A549 (cell line): ENCODE measurements around the gene VARS2. TPM values are rescaled to one million over a fixed set of nuclear protein-coding genes. Genes with fewer than 3 reads are reported as not detected.

Experiments used
- ATAC-seq, 2 experiments: fragments of 200-7000 bp in 1 of 2; fragments of >200 bp in 1 of 2; cut with Nextera tagmentation in 1 of 2; cut with Tn5 transposase in 1 of 2; 3 replicates each; pipeline versions ENCODE4 v1.8.0 to v1.9.1; 2018 to 2020; ENCODE audit warnings: mild to moderate bottlenecking in 1 of 2, moderate library complexity in 1 of 2
- CTCF ChIA-PET: fragments of 300-600 bp; sonication (Branson Sonifier 250); formaldehyde crosslinking; extraction: SDS; loops from one replicate; lab custom pipeline; 2021; ENCODE audit warnings: antibody characterized with exemption, inconsistent platforms; lab: Yijun Ruan, JAX
- POLR2A ChIA-PET: fragments of 350-600 bp; formaldehyde crosslinking; extraction: SDS; loops from one replicate; lab custom pipeline; 2021; ENCODE audit warnings: antibody characterized with exemption, inconsistent platforms; lab: Yijun Ruan, JAX
- DNase-seq, 2 experiments: peaks; one replicate each; pipeline versions ENCODE4 v3.0.0 to v3.0.0-alpha.2; 2011 to 2016; ENCODE audit warnings: low read depth in 1 of 2, low spot score in 1 of 2
- FAIRE-seq: peaks from 2 replicates; lab custom pipeline; 2011; peaks lifted over from hg19 to GRCh38; lab: Jason Lieb, UNC
- H3K27ac ChIP-seq, 2 experiments: fragments of >200 bp; sonication (Bioruptor Twin); formaldehyde crosslinking; 3 replicates each; pipeline ENCODE4 v1.5.1; 2016 to 2017
- H3K4me1 ChIP-seq: fragments of >200 bp; sonication (Bioruptor Twin); formaldehyde crosslinking; 3 replicates; pipeline ENCODE4 v1.6.1; 2016
- H3K4me2 ChIP-seq: fragments of >200 bp; sonication (Bioruptor Twin); formaldehyde crosslinking; 3 replicates; pipeline ENCODE4 v1.6.1; 2016
- H3K4me3 ChIP-seq: fragments of >200 bp; sonication (Bioruptor Twin); formaldehyde crosslinking; 3 replicates; pipeline ENCODE4 v1.5.1; 2016
- H3K9me3 ChIP-seq: fragments of >200 bp; sonication (Bioruptor Twin); formaldehyde crosslinking; 3 replicates; pipeline ENCODE4 v1.6.1; 2016
- GATA3 ChIP-seq: IDR thresholded peaks from 2 replicates; pipeline ENCODE4 v1.6.1; 2012; ENCODE audit warnings: borderline replicate concordance
- HDAC2 ChIP-seq: fragments of 200-600 bp; sonication (generic); IDR thresholded peaks from 2 replicates; pipeline ENCODE4 v1.6.1; 2016
- HEYL ChIP-seq: fragments of 250-450 bp; sonication (Bioruptor Pico); IDR thresholded peaks from 2 replicates; pipeline ENCODE4 v1.8.0; 2021; ENCODE audit warnings: mild to moderate bottlenecking, moderate library complexity
- HOXA7 ChIP-seq: fragments of 250-450 bp; sonication (Bioruptor Pico); IDR thresholded peaks from 2 replicates; pipeline ENCODE4 v1.5.0; 2020; ENCODE audit warnings: mild to moderate bottlenecking, moderate library complexity
- WGBS: methylation state at CpG from one replicate; pipeline ENCODE4 v1.1.6; 2017; ENCODE audit errors: missing lambda C conversion rate; 5-methylcytosine and 5-hydroxymethylcytosine counted together
- polyA plus RNA-seq, 4 experiments: library from polyadenylated mRNA; depleted of rRNA in 3 of 4; stranded (reverse); fragments of >200 nt; fragmentation: RNase III in 1 of 4; extraction: RNeasy Plus Mini Kit Qiagen cat#74134 plus additional on column Dnase treatment in 1 of 4; gene quantifications; 2 replicates in 3 of 4; 3 replicates in 1 of 4; pipeline ENCODE4 v1.2.3, GENCODE V29; 2011 to 2017
- small RNA-seq, 6 experiments: library from RNA; depleted of rRNA; stranded (forward); fragments of <200 nt; gene quantifications; one replicate each; pipeline ENCODE3, GENCODE V24; 2012
- TF ChIP-seq, protein P1 (sequence below): fragments of 250-450 bp; sonication (Bioruptor Pico); IDR thresholded peaks from 2 replicates; pipeline ENCODE4 v1.5.0; 2020; ENCODE audit warnings: low read depth, mild to moderate bottlenecking, moderate library complexity

Gene VARS2
- polyA plus RNA-seq, 2 of the 4 experiments (the other 2 are of a cell fraction) = 15.0 to 15.5 TPM

DNA sequence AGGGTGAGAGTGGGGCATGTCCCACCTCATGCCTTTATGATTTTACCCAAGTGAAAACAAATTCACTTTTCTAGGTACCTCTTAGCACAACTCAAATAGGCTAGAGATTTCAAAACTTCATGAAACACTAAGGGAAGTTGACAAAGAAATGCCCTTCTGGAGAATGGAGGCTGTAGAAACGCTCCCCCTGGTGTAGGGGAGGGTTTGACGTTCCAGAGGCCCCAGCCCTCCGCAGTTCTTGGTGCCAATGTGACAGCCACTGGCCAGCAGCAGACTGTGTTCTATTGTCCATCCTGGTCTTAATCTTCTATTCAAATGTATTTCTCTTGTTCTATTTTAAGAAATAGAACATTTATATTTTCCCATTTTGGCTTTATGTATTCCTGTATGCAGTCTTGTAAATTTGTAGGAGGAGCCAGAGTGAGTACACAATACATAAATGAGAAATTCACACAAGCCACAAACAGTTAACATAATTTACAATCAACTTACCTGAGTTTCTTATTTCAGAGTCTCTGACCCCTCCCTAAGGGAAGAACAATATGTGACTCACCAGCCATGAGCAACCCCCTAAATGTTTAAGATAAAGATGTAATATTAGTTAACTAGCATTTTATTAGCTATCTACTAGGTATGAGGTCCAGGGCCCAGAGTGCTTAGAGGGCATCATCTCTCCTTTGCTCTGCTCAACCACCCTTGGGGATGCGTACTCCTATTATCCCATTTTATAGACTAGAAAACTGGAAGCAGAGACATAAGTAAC lies 60.6 kb downstream of the VARS2 start:
- WGBS = 53% methylated on average over 4 of the region's 4 CpGs
- Histone ChIP-seq H3K4me2 (no peak overlapping the region), H3K4me3 (no peak overlapping the region), H3K4me1 (no peaks in the 10 kb centered on the region), H3K27ac (no peak overlapping the region), H3K9me3 (no peaks in the 10 kb centered on the region)
- no peak for ATAC-seq
- CTCF ChIA-PET = interaction anchor here (0.6 to 1.5 kb wide), 2 partner anchors 8 to 27 kb away, joined by 3 read pairs; no protein-coding TSS in a partner anchor
- FAIRE-seq = no peak
- POLR2A ChIA-PET = no interaction called here
- no peak for DNase-seq
- TF ChIP-seq HDAC2 (no peak), GATA3 (no peak), HEYL (CRISPR knock-in tag) (no peak), HOXA7 (CRISPR knock-in tag) (no peak)
- TF ChIP-seq, protein P1, sequence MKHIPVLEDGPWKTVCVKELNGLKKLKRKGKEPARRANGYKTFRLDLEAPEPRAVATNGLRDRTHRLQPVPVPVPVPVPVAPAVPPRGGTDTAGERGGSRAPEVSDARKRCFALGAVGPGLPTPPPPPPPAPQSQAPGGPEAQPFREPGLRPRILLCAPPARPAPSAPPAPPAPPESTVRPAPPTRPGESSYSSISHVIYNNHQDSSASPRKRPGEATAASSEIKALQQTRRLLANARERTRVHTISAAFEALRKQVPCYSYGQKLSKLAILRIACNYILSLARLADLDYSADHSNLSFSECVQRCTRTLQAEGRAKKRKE = no peak
- TF ChIP-seq, all 56 proteins: peak for 0

Small RNA genes lying within 50 kb of the gene (small RNA-seq; reads per million reads assigned to genes)
- 0 reads per million in 6 experiments for gene RF00019

Other genes starting within 250 kb of the VARS2 start
- 31.3 and 31.6 TPM in 2 replicates for gene DHX16, start 241.2 kb upstream of the VARS2 start, polyA plus RNA-seq (2011; rRNA removed)
- 27.7 to 31.6 TPM (median 30.3 TPM) in 3 replicates for gene DHX16, start 241.2 kb upstream of the VARS2 start, polyA plus RNA-seq (2017; fragmentation: RNase III; extraction: RNeasy Plus Mini Kit Qiagen cat#74134 plus additional on column Dnase treatment)
- 20.6 and 25.4 TPM in 2 replicates for gene PPP1R18, start 227.6 kb upstream of the VARS2 start, polyA plus RNA-seq (2011; rRNA removed)
- 16.2 to 17.7 TPM (median 17.1 TPM) in 3 replicates for gene PPP1R18, start 227.6 kb upstream of the VARS2 start, polyA plus RNA-seq (2017; fragmentation: RNase III; extraction: RNeasy Plus Mini Kit Qiagen cat#74134 plus additional on column Dnase treatment)
- 11.3 and 12.4 TPM in 2 replicates for gene NRM, start 223.3 kb upstream of the VARS2 start, polyA plus RNA-seq (2011; rRNA removed)
- 13.0 to 14.5 TPM (median 13.0 TPM) in 3 replicates for gene NRM, start 223.3 kb upstream of the VARS2 start, polyA plus RNA-seq (2017; fragmentation: RNase III; extraction: RNeasy Plus Mini Kit Qiagen cat#74134 plus additional on column Dnase treatment)
- 8.2 and 13.3 TPM in 2 replicates for gene MDC1, start 197.0 kb upstream of the VARS2 start, polyA plus RNA-seq (2011; rRNA removed)
- 14.9 to 21.4 TPM (median 16.5 TPM) in 3 replicates for gene MDC1, start 197.0 kb upstream of the VARS2 start, polyA plus RNA-seq (2017; fragmentation: RNase III; extraction: RNeasy Plus Mini Kit Qiagen cat#74134 plus additional on column Dnase treatment)
- gene TUBB, start 193.9 kb upstream of the VARS2 start, polyA plus RNA-seq (2011; rRNA removed) = 691 and 782 TPM in 2 replicates
- 1,022 to 1,121 TPM (median 1,044 TPM) in 3 replicates for gene TUBB, start 193.9 kb upstream of the VARS2 start, polyA plus RNA-seq (2017; fragmentation: RNase III; extraction: RNeasy Plus Mini Kit Qiagen cat#74134 plus additional on column Dnase treatment)
- gene FLOT1, start 171.6 kb upstream of the VARS2 start, polyA plus RNA-seq (2011; rRNA removed) = 135 and 136 TPM in 2 replicates
- 89.7 to 99.2 TPM (median 89.9 TPM) in 3 replicates for gene FLOT1, start 171.6 kb upstream of the VARS2 start, polyA plus RNA-seq (2017; fragmentation: RNase III; extraction: RNeasy Plus Mini Kit Qiagen cat#74134 plus additional on column Dnase treatment)
- gene IER3, start 169.7 kb upstream of the VARS2 start, polyA plus RNA-seq (2011; rRNA removed) = 116 and 202 TPM in 2 replicates
- 89.1 to 108 TPM (median 104 TPM) in 3 replicates for gene IER3, start 169.7 kb upstream of the VARS2 start, polyA plus RNA-seq (2017; fragmentation: RNase III; extraction: RNeasy Plus Mini Kit Qiagen cat#74134 plus additional on column Dnase treatment)
- gene DDR1, start 29.7 kb upstream of the VARS2 start, polyA plus RNA-seq (2011; rRNA removed) = 19.8 and 25.8 TPM in 2 replicates
- 31.9 to 44.2 TPM (median 43.5 TPM) in 3 replicates for gene DDR1, start 29.7 kb upstream of the VARS2 start, polyA plus RNA-seq (2017; fragmentation: RNase III; extraction: RNeasy Plus Mini Kit Qiagen cat#74134 plus additional on column Dnase treatment)
- 19.7 and 24.8 TPM in 2 replicates for gene GTF2H4, start 6.0 kb upstream of the VARS2 start, polyA plus RNA-seq (2011; rRNA removed)
- gene GTF2H4, start 6.0 kb upstream of the VARS2 start, polyA plus RNA-seq (2017; fragmentation: RNase III; extraction: RNeasy Plus Mini Kit Qiagen cat#74134 plus additional on column Dnase treatment) = 24.1 to 28.6 TPM (median 24.9 TPM) in 3 replicates
- gene SFTA2, start 17.9 kb downstream of the VARS2 start, polyA plus RNA-seq (2011; rRNA removed) = not detected in 2 replicates
- not detected in 3 replicates for gene SFTA2, start 17.9 kb downstream of the VARS2 start, polyA plus RNA-seq (2017; fragmentation: RNase III; extraction: RNeasy Plus Mini Kit Qiagen cat#74134 plus additional on column Dnase treatment)
- gene MUCL3, start 26.7 kb downstream of the VARS2 start, polyA plus RNA-seq (2011; rRNA removed) = 0.01 and 0.07 TPM in 2 replicates
- gene MUCL3, start 26.7 kb downstream of the VARS2 start, polyA plus RNA-seq (2017; fragmentation: RNase III; extraction: RNeasy Plus Mini Kit Qiagen cat#74134 plus additional on column Dnase treatment) = 0.03 to 0.08 TPM (median 0.04 TPM) in 3 replicates
- gene MUC21, start 69.5 kb downstream of the VARS2 start, polyA plus RNA-seq (2011; rRNA removed) = not detected in 2 replicates
- gene MUC21, start 69.5 kb downstream of the VARS2 start, polyA plus RNA-seq (2017; fragmentation: RNase III; extraction: RNeasy Plus Mini Kit Qiagen cat#74134 plus additional on column Dnase treatment) = not detected in 3 replicates
- not detected in 2 replicates for gene MUC22, start 96.2 kb downstream of the VARS2 start, polyA plus RNA-seq (2011; rRNA removed)
- gene MUC22, start 96.2 kb downstream of the VARS2 start, polyA plus RNA-seq (2017; fragmentation: RNase III; extraction: RNeasy Plus Mini Kit Qiagen cat#74134 plus additional on column Dnase treatment) = not detected in 3 replicates
- gene C6orf15, start 198.3 kb downstream of the VARS2 start, polyA plus RNA-seq (2011; rRNA removed) = not detected in 2 replicates
- gene C6orf15, start 198.3 kb downstream of the VARS2 start, polyA plus RNA-seq (2017; fragmentation: RNase III; extraction: RNeasy Plus Mini Kit Qiagen cat#74134 plus additional on column Dnase treatment) = not detected in 3 replicates
- 2.3 and 5.8 TPM in 2 replicates for gene PSORS1C1, start 200.6 kb downstream of the VARS2 start, polyA plus RNA-seq (2011; rRNA removed)
- 3.0 to 4.3 TPM (median 4.3 TPM) in 3 replicates for gene PSORS1C1, start 200.6 kb downstream of the VARS2 start, polyA plus RNA-seq (2017; fragmentation: RNase III; extraction: RNeasy Plus Mini Kit Qiagen cat#74134 plus additional on column Dnase treatment)
- gene CDSN, start 206.2 kb downstream of the VARS2 start, polyA plus RNA-seq (2011; rRNA removed) = not detected in 2 replicates
- gene CDSN, start 206.2 kb downstream of the VARS2 start, polyA plus RNA-seq (2017; fragmentation: RNase III; extraction: RNeasy Plus Mini Kit Qiagen cat#74134 plus additional on column Dnase treatment) = not detected in 3 replicates
- not detected in 2 replicates for gene PSORS1C2, start 224.8 kb downstream of the VARS2 start, polyA plus RNA-seq (2011; rRNA removed)
- gene PSORS1C2, start 224.8 kb downstream of the VARS2 start, polyA plus RNA-seq (2017; fragmentation: RNase III; extraction: RNeasy Plus Mini Kit Qiagen cat#74134 plus additional on column Dnase treatment) = 0.08 TPM in 1 of 3 replicates, not detected in the others
- 7.4 and 8.6 TPM in 2 replicates for gene CCHCR1, start 243.6 kb downstream of the VARS2 start, polyA plus RNA-seq (2011; rRNA removed)
- 15.2 to 15.3 TPM (median 15.3 TPM) in 3 replicates for gene CCHCR1, start 243.6 kb downstream of the VARS2 start, polyA plus RNA-seq (2017; fragmentation: RNase III; extraction: RNeasy Plus Mini Kit Qiagen cat#74134 plus additional on column Dnase treatment)
- 6.4 and 7.4 TPM in 2 replicates for gene TCF19, start 244.4 kb downstream of the VARS2 start, polyA plus RNA-seq (2011; rRNA removed)
- 10.1 to 11.2 TPM (median 10.8 TPM) in 3 replicates for gene TCF19, start 244.4 kb downstream of the VARS2 start, polyA plus RNA-seq (2017; fragmentation: RNase III; extraction: RNeasy Plus Mini Kit Qiagen cat#74134 plus additional on column Dnase treatment)